HT1080 (cell line): ENCODE data around the gene STON2. TPM values are rescaled to one million over a fixed set of nuclear protein-coding genes. Genes with fewer than 3 reads are reported as not detected.
"Not testable (repeated sequence)": the region's sequence is repeated elsewhere in the genome, so short reads cannot be mapped to it uniquely, and the experiment has no call there.

ENCODE experiments used
- DNase-seq: peaks from one replicate; pipeline ENCODE4 v3.0.0-alpha.2; 2015; ENCODE audit warnings: low read depth
- total RNA-seq: library from RNA; depleted of rRNA; stranded (reverse); fragments of >200 nt; shearing (Covaris generic); gene quantifications from 2 replicates; pipeline ENCODE4 v1.2.3, GENCODE V29; 2014

Gene STON2
- total RNA-seq, 1 experiment from 2014 or later: 7.6 TPM

- no peak for DNase-seq
Measured at GRCh38 chr14:81384900-81385299, 15.2 kb downstream of the STON2 start.

GRCh38 chr14:81382517-81383225 is 17.5 kb downstream of the STON2 start:
- no peak for DNase-seq

GRCh38 chr14:81380009-81380408 is 20.1 kb downstream of the STON2 start:
- not testable (repeated sequence) for DNase-seq

- DNase-seq: no peak
Measured at GRCh38 chr14:81371802-81372201, 28.3 kb downstream of the STON2 start.

- DNase-seq: no peak
Measured at GRCh38 chr14:81367563-81367962, 32.6 kb downstream of the STON2 start.

- no peak for DNase-seq
Measured at GRCh38 chr14:81366884-81367283, 33.2 kb downstream of the STON2 start.

- peak; percentile 71 for DNase-seq
Measured at GRCh38 chr14:81366214-81366613, 33.9 kb downstream of the STON2 start.

- no peak for DNase-seq
Measured at GRCh38 chr14:81363746-81364378, 36.3 kb downstream of the STON2 start.

- DNase-seq: no peak
Measured at GRCh38 chr14:81353691-81354323, 46.3 kb downstream of the STON2 start.

- no peak for DNase-seq
Measured at GRCh38 chr14:81352413-81352812, 47.7 kb downstream of the STON2 start.

GRCh38 chr14:81351205-81351604 is 48.9 kb downstream of the STON2 start:
- no peak for DNase-seq

GRCh38 chr14:81350344-81351130 is 49.6 kb downstream of the STON2 start:
- DNase-seq: no peak

- no peak for DNase-seq
Measured at GRCh38 chr14:81348061-81348460, 52.1 kb downstream of the STON2 start.

- no peak for DNase-seq
Measured at GRCh38 chr14:81345781-81346180, 54.3 kb downstream of the STON2 start.

GRCh38 chr14:81344481-81345160 is 55.5 kb downstream of the STON2 start:
- DNase-seq: no peak

- no peak for DNase-seq
Measured at GRCh38 chr14:81343701-81344100, 56.4 kb downstream of the STON2 start.

- DNase-seq: no peak
Measured at GRCh38 chr14:81342850-81343580, 57.1 kb downstream of the STON2 start.

GRCh38 chr14:81341781-81342180 is 58.3 kb downstream of the STON2 start:
- no peak for DNase-seq

GRCh38 chr14:81341370-81341769 is 58.8 kb downstream of the STON2 start:
- no peak for DNase-seq

- DNase-seq: no peak
Measured at GRCh38 chr14:81340201-81340600, 59.9 kb downstream of the STON2 start.

GRCh38 chr14:81337073-81337472 is 63.1 kb downstream of the STON2 start:
- DNase-seq: no peak
